ENCODE data around the gene ATP2B2.

The ATP2B2 gene

GRCh38 chr3:10407361-10407760, 98.0 kb downstream of the ATP2B2 start:
- in situ Hi-C loops (cut with HindIII; ENCODE audit: low sequenced_read_pairs): no loop called here

- in situ Hi-C loops (cut with HindIII; ENCODE audit: low sequenced_read_pairs): no loop called here
These were observed 99.0 kb downstream of the ATP2B2 start for GRCh38 chr3:10406414-10406813.

GRCh38 chr3:10405816-10406215, 99.6 kb downstream of the ATP2B2 start:
- in situ Hi-C loops (cut with HindIII; ENCODE audit: low sequenced_read_pairs): no loop called here

DNA sequence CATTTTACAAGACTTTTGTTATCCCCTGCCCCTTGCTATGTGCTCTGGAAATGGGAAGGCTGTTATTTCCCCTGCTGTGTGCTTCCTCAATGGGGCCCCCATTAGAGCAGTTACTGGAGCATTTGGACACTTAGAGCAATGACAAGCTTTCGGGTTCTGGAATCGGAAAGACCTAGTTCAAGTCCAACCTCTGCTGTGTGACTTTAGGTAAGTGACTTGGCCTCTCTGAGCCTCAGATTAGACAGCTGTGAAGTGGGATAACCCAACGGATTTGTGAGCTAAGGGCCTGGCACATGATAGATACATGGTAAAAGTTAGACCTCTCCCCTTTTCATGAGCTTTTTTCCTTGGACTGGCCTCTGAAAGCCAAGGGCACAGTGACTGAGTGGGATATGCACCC, 100.5 kb downstream of the ATP2B2 start:
- in situ Hi-C loops (cut with HindIII; ENCODE audit: low sequenced_read_pairs): no loop called here

GRCh38 chr3:10404377-10404776, 101.0 kb downstream of the ATP2B2 start:
- in situ Hi-C loops (cut with HindIII; ENCODE audit: low sequenced_read_pairs): no loop called here

- in situ Hi-C loops (cut with HindIII; ENCODE audit: low sequenced_read_pairs): no loop called here
These were observed 103.2 kb downstream of the ATP2B2 start for GRCh38 chr3:10401990-10402761.

DNA sequence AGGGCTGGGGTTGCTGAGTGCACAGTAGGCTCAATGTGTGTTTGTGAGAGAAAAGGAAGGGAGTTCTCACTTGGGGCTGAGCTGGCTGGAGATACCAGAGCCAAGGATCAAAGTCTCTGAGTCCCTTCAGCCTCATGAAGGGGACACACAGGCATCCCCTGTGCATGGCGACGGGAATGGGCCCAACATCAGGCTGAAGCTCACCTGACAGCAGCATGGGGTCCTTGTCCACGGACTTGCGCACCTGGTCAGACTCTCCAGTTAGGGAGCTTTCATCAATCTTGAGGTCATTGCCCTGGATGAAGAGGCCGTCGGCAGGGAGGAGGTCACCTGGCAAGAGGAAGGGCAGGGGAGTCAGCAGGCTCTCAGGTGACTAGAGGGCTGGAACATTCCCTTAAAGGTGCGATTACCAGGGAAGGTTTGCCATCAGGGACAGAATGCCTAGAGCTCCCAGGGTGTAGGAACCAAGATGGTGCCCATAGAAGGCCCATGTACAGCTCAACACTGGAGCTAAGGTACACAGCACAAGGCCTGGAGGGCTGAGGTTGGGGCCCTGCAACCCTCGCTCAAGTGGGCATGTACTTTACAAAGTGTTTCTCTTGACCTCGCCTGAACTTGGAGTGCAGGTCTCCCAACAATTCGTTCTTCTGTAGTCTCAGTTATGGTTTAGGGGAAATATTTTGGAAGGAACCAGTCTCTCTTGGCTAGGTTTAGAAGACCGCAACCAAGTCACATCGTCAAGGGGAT, 104.5 kb downstream of the ATP2B2 start:
- in situ Hi-C loops (cut with HindIII; ENCODE audit: low sequenced_read_pairs): no loop called here

DNA sequence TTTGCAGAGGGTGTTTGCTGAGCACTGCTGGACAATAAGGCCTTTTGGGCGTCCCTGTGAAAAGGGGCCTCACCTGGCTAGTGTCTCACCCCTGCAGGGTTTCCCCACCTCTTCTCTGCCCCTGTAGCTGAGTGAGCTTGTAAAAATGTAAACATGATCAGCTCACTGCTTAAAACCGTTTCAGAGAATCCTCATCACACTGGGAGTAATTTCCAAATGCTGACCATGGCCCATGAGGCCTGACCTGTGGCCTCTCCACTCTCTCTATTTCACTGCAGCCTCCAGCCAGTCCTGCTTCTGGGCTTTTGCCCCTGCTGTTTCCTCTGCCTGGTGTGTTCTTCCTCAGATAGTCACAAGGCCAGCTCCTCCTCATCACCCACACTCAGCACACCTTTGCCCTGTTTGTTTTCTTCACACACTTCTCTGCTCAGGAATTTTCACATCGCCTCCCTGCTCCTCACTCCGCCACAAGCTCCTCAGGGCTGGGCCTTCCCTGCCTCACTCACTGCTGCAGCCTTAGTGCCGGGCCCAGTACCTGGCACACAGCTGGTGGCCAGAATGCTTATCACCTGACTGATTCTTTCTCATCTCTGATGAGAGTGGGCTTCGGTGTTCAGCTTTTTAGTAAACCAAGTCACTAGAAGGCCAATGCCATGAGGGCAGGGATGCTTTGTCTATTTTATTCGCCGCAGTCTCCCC, 105.2 kb downstream of the ATP2B2 start:
- in situ Hi-C loops (cut with HindIII; ENCODE audit: low sequenced_read_pairs): no loop called here

- in situ Hi-C loops (cut with HindIII; ENCODE audit: low sequenced_read_pairs): loop anchor here (5.0 kb wide), 1 partner anchor 38 kb away; no protein-coding TSS in a partner anchor
These were observed 105.8 kb downstream of the ATP2B2 start for GRCh38 chr3:10399634-10400033.

- in situ Hi-C loops (cut with HindIII; ENCODE audit: low sequenced_read_pairs): loop anchor here (5.0 kb wide), 1 partner anchor 39 kb away; no protein-coding TSS in a partner anchor
These were observed 107.0 kb downstream of the ATP2B2 start for GRCh38 chr3:10398341-10398740.

DNA sequence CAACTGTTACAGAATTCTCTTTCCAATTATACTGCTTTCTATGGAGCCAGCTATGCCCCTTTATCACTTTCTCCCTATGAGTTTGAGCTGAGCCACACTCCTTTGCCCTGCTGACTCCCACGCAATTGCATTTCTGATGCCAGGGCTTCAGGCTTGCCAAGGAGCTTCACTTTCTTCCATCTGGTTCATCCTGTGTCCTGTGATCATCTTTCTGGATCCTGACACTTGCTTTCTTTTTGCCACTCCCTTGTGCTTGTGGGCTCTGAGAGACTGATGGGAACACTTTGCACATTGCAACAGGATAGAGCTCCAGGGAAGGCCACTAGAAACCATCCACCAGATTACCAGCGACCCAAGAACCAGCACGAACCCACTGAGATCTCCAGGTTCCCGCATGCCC, 107.5 kb downstream of the ATP2B2 start:
- in situ Hi-C loops (cut with HindIII; ENCODE audit: low sequenced_read_pairs): loop anchor here (5.0 kb wide), 1 partner anchor 39 kb away; no protein-coding TSS in a partner anchor

DNA sequence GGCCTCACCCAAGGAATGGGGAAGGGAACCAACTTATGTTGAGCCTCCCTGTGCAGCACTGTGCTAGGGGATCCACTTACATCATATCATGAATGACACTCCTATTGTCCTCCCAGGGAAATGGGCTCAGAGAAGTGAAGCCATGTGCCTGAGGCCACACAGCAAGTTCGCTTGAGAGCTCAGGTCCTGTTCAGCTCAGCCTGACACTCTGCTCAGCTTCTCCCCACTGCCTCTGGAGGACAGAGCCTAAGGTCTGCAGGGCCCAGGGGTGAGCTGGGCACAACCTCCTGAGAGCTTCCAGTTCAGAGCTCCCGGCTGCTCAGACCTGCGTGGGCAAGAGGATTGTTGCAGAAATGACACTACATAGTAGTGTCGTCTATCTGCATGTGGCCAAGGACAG, 108.5 kb downstream of the ATP2B2 start:
- in situ Hi-C loops (cut with HindIII; ENCODE audit: low sequenced_read_pairs): loop anchor here (5.0 kb wide), 1 partner anchor 40 kb away; no protein-coding TSS in a partner anchor

- in situ Hi-C loops (cut with HindIII; ENCODE audit: low sequenced_read_pairs): loop anchor here (5.0 kb wide), 1 partner anchor 41 kb away; no protein-coding TSS in a partner anchor
These were observed 109.3 kb downstream of the ATP2B2 start for GRCh38 chr3:10396083-10396482.

DNA sequence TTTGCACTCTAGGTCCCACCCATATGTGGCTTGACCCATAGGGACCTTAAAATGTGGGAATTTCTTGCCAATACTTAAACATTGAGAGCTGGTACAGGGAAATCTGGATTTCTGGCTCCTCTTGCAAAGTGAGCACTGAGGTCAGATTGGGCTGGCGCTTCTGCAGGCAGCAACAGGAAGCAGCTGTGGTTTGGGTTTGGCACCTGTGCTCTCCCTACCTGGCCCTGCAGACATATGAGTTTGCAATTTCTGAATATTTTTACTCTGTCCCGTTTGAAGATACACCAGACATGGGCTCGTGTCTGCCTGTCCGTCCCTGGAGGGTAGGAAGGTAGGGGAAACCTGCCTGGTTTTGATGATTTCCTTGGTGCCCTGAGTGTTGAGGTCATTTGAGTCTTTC, 109.7 kb downstream of the ATP2B2 start:
- in situ Hi-C loops (cut with HindIII; ENCODE audit: low sequenced_read_pairs): loop anchor here (5.0 kb wide), 1 partner anchor 42 kb away; no protein-coding TSS in a partner anchor

- in situ Hi-C loops (cut with HindIII; ENCODE audit: low sequenced_read_pairs): loop anchor here (5.0 kb wide), 1 partner anchor 42 kb away; no protein-coding TSS in a partner anchor
These were observed 110.2 kb downstream of the ATP2B2 start for GRCh38 chr3:10395196-10395595.

DNA sequence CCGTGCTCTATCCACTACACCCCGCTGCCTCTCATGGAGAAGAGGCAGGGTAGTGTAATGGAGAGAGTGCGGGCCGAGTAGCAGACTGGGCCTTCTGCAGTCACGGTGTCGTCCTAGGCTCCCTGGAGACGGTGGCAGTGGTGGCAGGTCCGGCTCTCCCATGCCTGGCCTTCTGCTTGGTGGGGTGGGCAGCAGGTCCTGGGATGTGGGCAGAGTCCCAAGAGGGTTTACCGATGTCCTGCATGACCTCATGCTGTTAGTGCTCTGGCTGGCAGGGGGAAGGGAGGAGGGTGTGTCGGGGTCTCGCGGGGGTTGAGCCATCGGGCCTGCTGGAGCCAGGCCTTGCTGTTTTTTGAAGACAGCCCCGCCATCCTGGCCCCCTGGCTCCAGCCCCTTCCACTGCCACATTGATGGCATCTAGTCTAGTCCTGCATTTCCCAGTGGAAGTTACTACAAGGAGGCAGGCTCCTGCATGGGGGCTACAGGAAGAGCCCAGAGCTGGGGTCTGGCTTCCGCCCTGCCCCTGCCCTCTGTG, 110.8 kb downstream of the ATP2B2 start:
- in situ Hi-C loops (cut with HindIII; ENCODE audit: low sequenced_read_pairs): loop anchor here (5.0 kb wide), 1 partner anchor 43 kb away; no protein-coding TSS in a partner anchor

- in situ Hi-C loops (cut with HindIII; ENCODE audit: low sequenced_read_pairs): no loop called here
These were observed 111.9 kb downstream of the ATP2B2 start for GRCh38 chr3:10393514-10393913.

GRCh38 chr3:10392906-10393461, 112.4 kb downstream of the ATP2B2 start:
- in situ Hi-C loops (cut with HindIII; ENCODE audit: low sequenced_read_pairs): no loop called here

- in situ Hi-C loops (cut with HindIII; ENCODE audit: low sequenced_read_pairs): no loop called here
These were observed 113.1 kb downstream of the ATP2B2 start for GRCh38 chr3:10392244-10392643.

GRCh38 chr3:10391391-10391790, 114.0 kb downstream of the ATP2B2 start:
- in situ Hi-C loops (cut with HindIII; ENCODE audit: low sequenced_read_pairs): no loop called here
